Stimulated activated CD4-positive, alpha-beta T cell treated with anti-CD3 and anti-CD28 coated beads, Interleukin-4, amount 100 ng/mL, for 24 hours (primary cell): ENCODE measurements around the gene GABRB1.

Source experiments
- DNase-seq: peaks from one replicate; pipeline ENCODE4 v3.0.0-alpha.2; 2020

The GABRB1 gene

GRCh38 chr4:47413521-47413920 is 382.2 kb downstream of the GABRB1 start:
- no peak for DNase-seq

DNA sequence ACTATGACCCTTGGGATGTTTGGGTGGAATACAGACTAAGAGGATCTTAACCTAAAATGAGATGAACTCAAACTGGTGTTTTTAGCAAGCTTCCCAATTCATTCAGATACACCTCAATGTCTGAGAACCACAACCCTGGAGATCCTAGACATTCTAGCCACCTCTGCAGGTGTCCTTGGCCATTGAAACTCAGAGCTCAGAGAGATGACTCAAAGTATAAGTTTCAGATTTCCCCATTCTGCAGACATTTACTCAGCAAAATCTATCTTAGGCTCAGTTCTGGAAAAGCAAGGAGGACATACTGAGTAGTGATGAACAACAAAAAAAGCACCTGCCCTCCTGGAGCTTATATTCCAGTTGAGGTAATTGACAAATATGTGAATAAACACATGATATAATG is 384.4 kb downstream of the GABRB1 start:
- DNase-seq: no peak

GRCh38 chr4:47418147-47418546 is 386.8 kb downstream of the GABRB1 start:
- no peak for DNase-seq

GRCh38 chr4:47419296-47419695 is 387.9 kb downstream of the GABRB1 start:
- no peak for DNase-seq

GRCh38 chr4:47425628-47426027 is 394.3 kb downstream of the GABRB1 start:
- DNase-seq: no peak

DNA sequence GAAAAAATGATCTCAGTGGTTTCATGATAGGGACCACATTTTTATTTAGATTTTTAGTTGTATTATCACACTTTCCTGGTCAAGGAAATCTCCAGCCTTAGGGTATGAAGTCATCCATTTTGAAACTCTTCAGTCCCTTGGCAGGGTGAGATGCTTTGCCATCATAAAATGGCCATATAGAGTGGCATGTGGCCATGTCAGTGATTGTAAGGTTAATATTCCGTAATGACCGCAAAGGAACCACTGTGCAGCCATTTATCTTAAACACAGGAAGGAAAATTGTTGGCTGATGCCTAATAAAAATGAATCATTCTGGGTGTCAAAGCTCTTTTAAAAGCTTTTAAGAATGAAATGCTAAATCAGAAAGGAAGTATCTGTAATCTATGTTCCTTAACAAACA is 396.6 kb downstream of the GABRB1 start:
- DNase-seq: no peak

- no peak for DNase-seq
Measured at GRCh38 chr4:47432749-47433148, 401.4 kb downstream of the GABRB1 start.

- DNase-seq: no peak
Measured at GRCh38 chr4:47434931-47435330, 403.6 kb downstream of the GABRB1 start.

DNA sequence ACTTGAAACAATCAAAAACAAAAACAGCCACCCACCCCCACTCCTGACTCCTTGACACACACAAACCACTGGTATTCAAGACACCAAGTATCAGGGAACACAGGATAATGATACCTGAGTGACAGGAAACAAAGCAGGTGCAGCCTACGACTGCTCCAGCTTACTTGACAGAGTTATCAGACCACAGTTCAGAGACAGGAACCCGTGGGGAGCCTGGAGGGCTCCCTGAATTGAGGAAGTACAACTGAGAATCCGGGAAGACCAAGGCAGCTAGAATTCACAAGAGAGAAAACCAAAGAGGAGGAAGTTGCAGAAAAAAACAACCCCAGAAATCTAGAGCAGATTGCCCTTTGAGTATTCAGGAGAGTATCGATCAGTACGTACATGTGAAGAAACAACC is 411.6 kb downstream of the GABRB1 start:
- DNase-seq: no peak

DNA sequence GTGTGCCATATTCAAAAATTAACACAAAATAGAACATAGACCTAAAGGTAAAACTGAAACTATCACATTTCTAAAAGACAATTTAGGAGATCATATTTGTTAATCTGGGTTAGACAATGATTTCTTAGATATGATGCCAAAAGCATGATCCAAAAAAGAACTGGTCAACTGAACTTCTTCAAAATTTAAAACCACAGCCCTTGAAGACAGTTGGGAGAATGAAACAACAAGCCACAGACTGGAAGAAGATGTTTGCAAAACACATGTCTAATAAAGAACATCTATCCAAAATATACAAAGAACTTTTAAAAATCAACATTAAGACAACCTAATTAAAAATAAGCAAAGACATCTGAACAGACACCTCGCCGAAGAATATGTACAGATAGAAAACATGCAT is 412.7 kb downstream of the GABRB1 start:
- no peak for DNase-seq

DNA sequence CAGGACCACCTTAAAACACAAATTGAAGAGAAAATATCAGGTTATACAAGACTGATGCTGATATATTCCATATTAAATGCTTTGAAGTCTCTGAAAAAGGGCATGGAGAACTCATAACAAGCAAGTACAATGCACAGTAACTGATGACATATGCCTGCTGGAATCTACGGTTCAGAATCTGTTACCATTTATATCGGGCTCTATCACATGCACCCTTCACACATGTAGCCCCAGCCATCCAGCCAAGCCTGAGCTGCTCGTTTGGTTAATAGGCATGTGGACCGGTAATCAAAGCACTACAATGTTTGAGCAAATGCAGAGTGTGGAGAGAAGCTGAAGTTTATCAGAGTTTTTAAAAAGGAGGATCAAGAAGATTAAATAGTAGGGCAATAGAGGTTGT is 420.3 kb downstream of the GABRB1 start:
- no peak for DNase-seq

DNA sequence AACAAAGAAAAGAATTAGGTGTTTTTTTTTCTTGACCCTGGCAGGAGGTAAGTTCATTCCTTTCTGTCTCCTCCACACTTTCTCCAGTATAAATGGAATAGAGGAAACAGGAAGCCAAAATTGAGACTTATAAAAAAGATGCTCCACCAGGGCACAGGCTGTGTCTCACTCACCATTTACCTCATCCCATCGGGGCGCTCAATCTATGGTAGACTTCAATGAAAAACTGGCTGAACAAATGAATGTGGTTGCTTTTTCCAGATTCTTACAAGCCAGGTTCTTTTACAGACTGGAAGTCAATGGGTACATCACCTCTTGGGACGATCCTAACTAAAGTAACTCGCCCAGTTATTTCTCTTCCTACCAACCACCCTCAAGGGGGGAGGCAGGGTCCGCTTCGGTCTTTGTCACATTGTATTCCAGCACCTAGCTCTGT is 431.4 kb downstream of the GABRB1 start:
- DNase-seq: no peak

GRCh38 chr4:47463235-47463956 is 432.0 kb downstream of the GABRB1 start, which contains the start of gene COMMD8:
Gene COMMD8, minus strand, starts transcription at chr4:47463702. Its CDS starts 51 bp downstream, at chr4:47463651.
- peak; percentile 99 for DNase-seq

DNA sequence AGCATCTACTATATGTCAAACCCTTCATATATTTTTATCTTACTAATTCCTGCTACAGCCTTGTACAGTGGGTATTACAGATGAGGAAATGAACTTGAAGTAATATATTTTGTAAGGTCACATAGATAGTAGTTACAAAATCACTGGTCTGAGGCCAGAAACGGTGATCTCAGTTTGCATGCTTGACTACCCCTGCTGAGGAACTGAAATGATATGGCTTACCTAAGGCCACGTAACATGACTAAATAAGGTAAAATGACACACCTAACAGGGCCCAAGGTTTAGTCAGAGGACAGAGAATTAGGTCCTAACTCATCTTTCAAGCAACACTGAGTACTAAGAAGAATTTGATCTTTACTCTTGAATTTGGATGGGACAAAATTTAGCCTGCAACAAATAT is 433.6 kb downstream of the GABRB1 start:
- DNase-seq: no peak

DNA sequence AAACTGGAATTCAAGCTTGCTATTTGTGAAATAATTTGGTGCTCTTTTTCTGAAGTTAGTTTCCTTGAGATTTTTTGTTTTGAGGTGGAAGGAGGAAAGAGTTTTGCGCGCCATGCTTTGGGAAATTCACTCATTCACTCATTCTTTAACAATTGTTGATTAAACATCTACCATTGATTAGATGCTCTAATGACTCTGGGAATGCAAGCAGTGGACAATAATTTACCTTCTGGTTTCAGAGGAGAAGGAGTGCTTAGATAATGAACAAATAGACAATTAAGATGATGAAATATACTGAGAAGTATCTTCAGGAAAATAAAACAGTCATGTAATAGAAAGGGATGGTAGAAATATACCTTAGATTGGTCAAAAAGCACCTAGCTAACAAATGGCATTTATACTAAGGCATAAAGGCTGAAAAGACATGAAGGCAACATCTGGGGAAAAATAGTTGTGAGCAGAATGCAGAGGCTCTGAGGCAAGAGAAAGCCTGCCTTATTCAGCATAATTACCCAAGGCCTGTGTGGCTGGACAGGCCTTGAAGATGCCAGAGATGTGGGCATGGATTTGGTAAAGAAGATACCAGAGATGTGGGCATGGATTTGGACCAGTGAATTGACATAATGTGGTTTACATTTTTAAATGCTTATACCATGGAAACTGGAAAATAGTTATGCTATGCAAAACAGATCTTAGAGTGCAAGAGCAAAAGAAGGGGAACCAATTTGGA is 434.9 kb downstream of the GABRB1 start:
- DNase-seq: no peak

- DNase-seq: no peak
Measured at GRCh38 chr4:47468706-47469365, 437.5 kb downstream of the GABRB1 start.

GRCh38 chr4:47469951-47470350 is 438.6 kb downstream of the GABRB1 start:
- no peak for DNase-seq

GRCh38 chr4:47471064-47471463 is 439.7 kb downstream of the GABRB1 start:
- no peak for DNase-seq

GRCh38 chr4:47471591-47471990 is 440.2 kb downstream of the GABRB1 start:
- DNase-seq: no peak

DNA sequence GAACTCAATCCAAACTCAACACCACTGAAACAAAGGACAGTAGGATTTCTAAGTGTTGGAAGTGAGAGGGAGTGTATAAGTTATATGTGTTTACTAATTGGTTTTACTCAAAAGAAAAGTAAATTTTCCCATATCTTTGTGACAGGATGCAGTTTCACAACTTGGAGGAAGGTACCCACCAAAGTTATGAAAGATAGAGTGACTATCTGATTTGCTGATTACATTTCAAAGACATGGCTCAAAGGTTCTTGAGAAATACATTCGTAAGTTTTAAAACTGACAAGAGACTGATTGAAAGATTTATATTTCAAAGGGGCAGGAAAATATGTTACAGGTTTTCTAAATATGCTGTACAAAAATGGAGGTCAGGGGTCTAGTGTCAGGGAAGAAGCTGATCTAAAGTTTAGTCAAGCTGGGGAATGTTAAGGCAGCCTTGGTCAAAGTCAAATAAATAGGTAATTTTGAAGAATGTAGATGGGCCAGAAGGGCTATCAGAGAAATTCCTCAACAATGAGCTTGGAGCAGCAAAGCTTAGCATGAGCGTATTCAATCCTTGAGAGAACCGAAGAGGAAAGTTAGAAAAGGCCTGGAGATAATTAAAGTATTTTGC is 441.9 kb downstream of the GABRB1 start:
- no peak for DNase-seq

DNA sequence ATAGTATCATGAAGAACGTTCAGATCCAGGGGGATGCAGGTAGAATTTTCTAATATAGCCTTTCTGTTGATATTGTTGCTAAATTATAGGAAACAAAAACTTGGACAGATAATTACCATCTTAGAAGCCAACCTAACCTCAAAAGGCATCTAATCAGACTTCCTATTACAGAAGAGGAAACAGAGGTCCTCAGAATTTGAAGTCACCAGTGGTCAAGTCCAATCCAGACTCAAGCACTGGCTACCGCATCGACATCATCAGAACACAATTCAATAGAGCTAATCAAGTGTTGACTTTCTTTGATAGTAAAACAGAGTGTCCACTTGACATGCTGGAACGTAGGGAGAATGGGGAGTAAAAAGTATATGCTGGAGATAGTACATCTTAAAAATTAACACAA is 443.4 kb downstream of the GABRB1 start:
- DNase-seq: no peak

DNA sequence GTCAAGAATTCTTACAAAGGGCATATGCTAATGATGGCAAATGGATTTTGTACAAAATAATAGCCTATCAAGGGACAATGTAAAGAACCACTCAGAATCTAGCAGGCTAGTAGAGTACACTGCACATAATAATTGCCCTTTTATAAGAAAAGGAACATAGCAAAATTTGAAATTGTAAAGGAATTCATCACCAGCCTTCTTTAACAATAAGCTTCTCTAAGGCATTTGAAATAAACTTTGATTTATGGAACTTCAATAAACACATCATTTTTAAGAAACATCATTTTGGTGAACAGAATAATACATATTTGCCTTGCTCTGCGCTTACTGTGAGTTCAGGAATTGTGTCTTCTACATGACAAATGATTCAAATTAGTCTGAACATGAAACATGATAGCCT is 444.0 kb downstream of the GABRB1 start:
- no peak for DNase-seq
